HG02870 (cell line): Measurements from ENCODE around the gene ZSCAN20.

ENCODE experiments used
- ATAC-seq: cut with Tn5 transposase; IDR thresholded peaks from one replicate; pipeline ENCODE4 v1.9.1; 2021; ENCODE audit warnings: mild to moderate bottlenecking, moderate library complexity; ENCODE audit not compliant: unreplicated experiment

The ZSCAN20 gene

DNA sequence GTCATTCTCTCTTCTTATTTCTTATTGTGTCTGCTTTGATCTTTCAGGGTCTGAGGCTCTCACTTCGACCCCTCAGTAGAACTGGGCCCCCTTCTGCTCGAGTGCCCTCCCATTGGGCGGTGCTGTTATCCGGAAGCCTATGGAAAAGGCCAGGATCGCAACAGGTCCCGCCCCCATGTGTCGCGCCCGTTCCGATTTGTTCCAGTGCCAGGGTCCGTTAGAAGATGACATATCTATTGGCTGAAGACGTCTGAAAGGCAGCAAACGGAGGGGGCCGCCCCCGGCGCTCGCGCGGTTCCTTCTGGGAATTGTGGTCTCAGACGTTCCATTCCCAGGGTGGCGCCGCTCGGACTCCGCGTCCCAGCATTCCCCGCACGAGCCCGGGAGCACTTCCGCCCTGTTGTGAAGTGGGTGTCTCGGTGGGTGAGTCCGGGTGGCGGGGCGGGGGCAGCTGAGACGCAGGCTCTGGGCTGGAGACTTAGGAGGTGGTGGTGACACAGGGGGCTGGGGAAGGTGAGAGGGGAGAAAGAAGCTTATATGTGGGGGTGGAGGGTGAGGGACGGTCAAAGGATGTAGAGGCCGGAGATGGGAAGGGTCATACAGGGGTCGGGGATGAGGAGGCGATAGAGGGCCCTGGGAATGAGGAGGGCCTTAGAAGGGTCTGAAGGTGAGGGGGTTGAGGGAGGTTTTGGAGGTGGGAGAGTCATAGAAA lies at the start of gene ZSCAN20:
Gene ZSCAN20, plus strand, starts transcription at position 377 of the 712 bp plus-strand sequence. CDS start 6,644 bp downstream, outside the sequence.
- peak; percentile 84 for ATAC-seq

DNA sequence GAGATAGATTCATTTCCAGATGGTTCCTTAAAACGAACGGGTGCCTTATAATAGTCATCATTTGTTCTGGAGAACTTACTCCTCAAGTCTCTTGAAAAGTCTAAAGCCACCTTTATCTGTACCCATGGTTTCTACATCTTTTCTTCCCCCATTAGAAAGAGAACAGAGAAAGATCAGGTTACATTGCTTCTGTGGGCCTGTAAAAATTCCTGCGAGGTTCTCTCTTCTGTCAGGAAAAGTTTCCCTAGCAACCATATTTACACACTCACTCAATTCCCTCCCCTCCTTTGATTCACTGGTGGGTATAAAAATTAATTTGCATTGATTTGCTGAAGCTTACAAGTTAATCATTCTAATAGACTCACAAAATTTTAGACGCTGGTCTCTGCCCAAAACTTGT lies 48.2 kb upstream of the ZSCAN20 start:
- no peak for ATAC-seq

DNA sequence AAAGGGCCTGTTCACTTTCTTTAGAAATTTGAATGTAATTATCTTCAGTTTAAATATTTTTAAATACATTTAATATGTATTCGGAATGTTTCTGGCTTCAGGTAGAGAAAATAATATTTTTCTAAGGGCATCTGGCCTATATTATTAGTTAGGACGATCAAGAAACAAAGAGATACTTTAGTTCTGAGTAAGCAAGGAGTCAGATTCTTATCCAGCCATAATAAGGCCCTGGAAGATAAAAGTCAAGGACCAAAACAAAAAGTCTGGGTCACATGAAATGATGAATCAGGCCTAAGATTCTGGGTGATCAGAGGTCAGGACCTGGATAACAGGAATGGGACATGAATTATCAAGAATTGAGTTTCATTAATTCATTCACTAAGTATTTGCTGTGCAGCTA lies 47.8 kb upstream of the ZSCAN20 start:
- no peak for ATAC-seq

DNA sequence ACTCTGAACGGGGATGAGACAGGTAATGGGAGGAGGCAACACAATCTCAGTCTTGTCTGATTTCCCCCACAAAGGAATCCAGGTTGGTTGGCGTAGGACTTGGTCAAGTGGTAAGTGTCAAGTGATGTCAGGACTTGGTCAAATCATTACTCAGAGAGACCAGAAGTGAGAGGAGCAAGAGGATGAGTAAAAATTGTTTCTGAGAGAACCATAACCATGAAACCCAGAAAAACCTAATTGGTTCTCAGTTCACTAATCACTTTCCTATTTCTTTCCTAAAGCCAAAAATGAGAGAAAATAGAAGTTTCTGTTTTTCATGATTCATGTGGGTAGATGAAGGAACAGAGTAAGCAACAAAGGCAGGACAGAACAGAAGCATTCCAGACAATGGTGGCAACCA lies 46.5 kb upstream of the ZSCAN20 start:
- peak; percentile 70 for ATAC-seq

DNA sequence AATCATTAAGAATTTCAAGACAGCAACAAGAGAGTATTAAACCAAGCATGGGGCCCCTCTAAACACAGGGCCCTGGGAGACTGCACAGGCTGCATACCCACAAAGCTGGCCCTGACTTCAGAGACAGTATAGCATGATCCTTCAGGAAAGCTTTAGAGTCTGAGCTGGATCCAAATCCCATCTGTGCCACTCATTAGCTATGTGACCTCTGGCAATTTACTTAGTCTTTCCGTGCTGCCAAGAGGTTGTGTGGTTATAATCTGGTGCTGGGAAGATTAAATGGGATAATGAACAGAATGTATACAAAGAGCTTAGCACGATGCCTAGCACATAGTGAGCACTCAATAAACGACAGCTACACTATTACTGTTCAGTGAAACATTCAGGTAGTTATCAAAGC lies 45.5 kb upstream of the ZSCAN20 start:
- ATAC-seq = no peak

DNA sequence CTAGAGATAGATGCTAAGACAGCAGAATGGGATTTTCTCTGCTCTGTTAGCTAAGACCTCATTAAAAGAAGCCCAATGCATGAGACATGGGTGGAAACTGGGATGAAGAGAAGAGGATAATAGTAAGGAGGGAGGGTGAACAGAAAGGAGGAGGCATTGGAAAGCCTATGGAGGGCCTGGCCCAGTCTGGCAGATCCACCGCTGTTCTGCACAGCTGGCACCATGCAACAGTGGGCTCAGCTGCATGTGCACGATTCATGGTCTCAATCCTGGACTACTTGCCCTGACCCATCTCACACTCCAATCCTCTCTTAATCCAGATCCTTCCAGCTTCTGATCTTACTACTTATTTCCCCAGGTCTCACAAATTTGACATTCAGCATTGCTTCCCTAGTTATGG lies 43.8 kb upstream of the ZSCAN20 start:
- ATAC-seq = no peak

DNA sequence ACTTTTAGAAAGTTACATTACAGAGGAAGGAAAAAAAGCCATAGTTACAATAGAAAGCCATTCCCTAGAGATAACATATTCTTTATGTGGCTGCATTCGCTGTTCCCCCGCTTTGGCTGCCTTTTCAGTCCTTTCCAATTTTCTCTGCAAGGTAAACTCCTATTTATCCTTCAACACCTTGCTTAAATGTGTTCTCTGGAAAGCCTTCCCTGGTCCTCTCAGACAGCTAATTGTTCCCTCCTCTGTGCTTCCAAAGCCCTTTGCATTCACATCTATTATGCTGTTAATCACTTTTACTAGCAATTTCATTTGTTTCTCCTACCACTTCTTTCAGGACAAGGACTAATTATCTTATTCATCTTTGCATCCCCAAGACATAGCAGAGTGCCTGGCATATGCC lies 43.1 kb upstream of the ZSCAN20 start:
- no peak for ATAC-seq

DNA sequence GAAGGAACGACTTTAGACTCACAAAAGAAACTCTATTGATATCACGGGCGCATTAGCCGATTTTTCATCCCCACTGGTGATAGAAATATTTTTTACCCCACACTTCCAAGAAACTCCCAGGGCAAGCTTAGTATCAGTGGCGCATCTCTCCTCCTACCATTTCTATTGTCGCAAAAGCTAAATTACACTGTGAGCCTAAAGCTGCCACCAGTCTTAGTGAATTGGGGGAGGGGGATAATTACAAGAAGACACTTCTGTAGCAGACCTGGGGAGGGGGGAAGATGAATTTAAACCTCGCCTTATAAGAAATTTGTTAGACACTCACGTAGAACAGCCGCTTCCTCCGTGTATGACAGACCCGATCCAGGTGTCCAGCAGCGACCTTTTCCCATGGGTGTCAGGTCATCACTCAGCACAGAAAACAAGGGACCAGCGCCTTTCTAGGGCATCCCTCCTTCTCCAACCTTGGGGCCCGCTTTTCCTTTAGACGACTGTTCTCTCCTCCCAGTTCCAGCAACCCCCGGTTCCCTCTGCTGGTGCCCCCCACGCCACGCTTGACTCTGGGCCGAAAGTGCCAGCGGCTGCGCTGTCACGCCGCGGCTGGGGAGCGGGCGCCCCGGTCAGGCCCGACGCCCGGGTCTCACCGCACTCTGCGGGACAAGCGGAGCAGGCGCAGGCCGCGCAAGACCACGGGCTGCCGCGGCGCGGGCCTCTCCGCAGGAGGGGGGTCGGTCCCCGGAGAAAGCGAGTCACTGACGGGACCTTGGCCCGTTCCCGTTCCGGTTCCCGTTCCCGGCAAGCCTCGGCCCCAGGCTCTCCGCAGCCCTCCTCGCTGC lies 42.4 kb upstream of the ZSCAN20 start:
- ATAC-seq = no peak

DNA sequence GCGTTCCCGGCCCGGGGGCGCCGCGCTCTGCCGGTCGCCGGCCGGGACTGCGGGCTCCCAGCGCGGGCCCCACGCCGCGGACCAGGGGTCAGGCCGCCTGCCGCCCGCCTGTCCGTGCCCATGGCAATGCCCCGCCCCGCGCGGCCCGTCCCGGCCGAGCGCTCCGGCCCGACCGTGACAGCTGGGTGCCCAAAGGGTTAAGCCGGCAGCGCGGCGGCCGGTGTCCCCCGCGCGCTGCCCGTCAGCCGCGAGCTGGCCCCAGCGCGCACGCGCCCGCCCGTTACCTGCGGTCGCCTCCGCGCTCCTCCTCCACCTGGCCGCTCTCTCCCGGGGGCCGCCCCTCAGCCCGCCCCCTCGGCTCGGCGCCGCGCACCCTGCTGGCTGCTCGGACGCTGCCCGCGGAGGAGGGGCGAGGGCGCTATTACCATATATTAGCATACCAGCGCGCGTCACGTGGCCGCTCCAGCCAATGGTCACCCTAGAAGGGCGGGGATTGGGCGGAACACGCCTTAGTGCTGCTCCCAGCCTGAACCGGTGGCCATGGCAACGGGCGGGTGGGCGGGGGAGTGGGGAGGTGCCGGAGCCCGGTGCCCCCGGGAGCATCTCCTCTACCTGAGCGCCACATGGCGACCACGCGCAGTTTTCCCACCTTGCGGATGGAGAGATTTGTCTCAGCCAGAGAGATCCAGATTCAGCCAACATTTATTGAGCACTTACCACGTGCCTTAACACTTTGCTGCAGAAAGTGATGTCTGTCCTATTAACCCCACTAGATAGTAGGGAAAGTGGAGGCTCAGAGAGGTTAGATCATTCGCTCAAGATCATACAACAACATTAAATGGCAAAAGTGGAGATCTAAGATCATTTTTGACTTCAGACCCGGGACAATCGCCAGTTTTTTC lies 41.5 kb upstream of the ZSCAN20 start, which contains the start of gene PHC2:
Gene PHC2, minus strand, starts transcription at position 404 of the 902 bp plus-strand sequence. CDS start 55,556 bp downstream, outside the sequence.
- peak; percentile 86 for ATAC-seq

DNA sequence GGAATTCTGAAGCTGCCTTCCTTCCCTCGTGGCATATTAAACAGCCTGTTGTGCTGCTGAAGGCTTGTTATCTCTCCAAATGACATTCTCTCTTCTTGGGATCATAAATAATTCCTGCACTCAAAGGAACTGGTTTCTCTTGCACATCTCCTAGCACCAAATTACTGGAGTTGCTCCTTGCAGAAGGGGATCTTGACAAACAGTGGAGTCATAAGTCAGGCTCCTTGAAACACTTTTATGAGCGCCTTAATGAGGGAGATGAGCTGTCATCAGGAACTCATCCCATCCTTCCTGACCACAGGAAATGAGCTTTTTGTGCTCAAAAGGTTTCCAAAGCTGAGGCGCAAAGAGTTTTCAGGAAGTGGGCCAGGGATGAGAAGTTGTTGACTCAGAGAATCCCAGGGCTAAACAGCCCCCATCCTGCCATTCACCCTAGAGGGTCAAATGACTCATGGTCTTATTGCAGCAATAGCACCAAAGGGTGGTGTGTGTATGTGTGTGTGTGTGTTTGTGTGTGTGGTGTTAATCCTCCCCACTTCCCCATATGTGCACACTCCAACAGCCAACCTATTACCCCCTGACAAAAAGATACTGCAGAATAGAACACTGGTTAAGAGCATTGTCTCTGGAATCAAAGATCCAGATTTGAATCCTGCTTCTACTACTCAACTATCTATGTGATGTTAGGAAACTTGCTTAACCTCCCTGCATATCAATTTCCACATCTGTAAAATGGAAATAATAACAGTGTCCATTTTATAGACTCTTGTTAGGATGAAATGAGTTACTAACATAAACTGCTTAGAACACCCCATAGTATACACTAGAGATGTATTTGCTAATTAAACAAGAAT lies 38.7 kb upstream of the ZSCAN20 start:
- no peak for ATAC-seq

DNA sequence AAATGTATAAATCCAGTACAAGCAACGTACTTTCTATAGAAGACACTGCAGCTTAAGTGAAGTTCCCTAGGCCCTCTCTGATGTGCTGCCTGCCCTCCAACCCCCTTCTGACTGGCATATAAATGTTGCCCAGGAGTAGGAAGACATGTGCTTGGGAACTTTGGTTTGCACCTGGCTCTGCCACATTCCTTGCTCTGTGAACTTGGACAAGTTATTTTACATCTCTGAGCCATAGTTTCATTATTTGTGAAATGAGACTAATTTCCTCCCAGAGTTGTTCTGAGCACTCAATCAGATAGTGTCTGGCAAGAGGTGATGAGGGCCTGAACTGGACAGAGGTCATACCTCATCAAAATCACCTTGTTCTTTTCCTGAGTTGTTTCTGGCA lies 38.1 kb upstream of the ZSCAN20 start:
- ATAC-seq = no peak

DNA sequence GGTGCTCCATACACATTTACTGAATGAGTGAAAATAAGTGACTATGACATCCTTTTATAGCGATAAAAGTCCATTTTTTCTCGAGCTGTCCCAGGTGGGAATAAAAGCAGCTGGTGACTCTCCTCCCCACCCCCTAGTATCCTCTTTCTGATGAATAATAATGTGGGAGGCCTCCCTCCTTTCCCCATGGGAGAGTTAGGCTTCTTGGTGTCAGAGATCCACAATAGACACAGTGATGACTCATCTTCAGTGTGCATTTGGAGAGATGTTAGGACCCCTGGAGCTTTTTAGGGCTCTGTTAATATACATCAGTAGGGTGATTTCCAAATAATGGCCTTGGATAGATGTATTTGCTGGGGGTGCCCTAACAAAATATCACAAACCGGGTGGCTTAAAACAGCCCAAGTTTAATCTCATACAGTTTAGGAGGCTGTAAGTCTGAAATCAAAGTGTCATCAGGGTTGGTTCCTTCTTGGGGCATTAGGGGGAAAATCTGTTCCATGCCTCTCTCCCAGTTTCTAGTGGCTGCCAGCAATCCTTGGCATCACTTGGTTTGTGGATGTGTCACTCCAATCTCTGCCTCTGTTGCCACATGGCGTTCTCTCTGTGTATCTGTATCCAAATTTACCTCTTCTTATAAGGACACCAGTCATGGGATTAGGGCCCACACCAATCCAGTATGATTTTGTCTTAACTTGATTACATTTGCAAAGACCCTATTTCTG lies 37.2 kb upstream of the ZSCAN20 start:
- no peak for ATAC-seq

DNA sequence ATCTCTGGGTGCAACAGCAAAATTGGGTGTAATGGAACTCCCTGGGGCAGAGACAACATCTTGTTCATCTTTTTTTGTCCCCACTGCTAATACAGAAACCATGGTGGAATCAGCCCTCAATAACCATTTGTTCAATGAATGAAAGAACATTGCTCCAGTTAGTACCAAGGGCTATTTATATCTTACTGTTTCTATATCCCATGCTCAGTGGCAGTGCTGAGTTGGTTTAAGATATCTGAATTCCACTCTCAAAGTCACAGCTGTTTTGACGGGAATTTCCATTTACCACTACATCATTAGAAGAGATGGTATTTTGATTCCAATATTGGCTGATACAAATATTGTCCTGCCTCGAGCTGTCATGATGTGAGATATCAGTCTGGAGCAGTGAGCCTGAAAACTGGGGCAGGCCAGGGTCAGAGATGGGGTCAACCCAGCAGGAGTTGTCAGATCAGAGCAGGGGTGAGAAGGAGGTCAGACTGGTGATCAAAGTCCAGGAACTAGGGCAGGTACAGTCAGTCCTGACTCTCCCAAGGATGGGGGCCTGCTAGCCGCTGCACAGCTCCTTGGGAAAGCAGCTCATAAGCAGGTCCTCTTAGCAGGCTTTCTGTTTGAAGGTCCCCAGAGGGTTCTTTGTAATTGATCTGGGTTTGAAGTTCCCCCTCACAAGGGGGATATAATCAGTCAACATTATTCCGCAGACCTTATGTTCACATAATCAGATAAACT lies 35.7 kb upstream of the ZSCAN20 start:
- ATAC-seq = no peak

DNA sequence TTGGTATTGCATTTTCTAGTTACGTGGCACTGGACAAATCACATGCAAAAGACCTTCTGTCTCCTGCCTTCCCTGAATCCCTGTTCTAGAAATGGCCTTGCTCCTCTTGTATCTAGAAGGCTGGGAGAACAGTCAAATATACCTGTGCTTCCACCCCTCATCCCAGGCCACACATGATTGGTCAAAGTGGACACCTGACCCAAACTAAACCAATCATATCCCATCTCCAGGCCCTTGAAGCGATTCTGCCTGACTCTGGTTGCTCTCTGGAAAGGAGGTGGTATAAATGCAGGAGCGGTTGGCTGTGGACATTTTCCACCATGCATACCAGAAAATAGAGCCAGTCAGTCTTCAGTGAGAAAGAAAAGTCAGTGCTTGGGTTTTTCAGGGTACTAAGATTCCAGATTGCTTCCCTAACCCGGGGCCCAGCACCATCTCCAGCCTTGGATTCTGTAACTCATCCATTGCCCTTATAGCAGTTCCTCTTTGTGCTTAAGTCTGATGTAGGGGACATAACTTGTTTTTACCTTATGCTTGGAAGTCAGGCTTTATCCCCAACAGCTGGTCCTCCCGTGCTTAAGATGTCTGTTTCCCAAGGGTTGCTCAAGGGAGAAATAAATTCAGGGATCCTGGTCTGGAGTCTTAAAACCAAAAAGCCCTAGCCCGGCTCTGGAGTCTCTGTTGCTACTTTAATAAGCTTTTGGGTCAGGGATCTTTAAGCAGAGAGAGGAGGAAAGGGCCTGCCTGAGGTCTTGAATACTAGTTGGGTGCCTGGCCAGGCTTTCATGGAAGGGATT lies 33.9 kb upstream of the ZSCAN20 start:
- no peak for ATAC-seq

DNA sequence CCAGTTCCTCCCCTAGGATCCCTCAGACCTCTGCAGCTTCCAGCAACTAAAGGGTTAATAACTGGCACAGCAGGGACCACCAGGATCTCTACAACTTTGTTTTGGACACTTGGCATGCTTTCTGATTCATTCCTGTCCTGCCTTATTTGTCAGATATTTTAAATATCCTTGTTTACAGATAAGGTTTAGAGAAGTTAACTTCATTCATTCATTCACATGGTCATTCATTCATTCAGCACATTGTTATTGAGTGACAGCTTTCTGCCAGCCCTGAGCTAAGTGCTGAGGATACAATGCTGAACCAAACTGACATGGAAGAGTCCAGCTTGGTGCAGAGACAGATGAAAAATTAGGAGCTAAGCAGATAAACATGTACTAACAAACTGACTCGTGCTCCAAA lies 32.8 kb upstream of the ZSCAN20 start:
- ATAC-seq = no peak

DNA sequence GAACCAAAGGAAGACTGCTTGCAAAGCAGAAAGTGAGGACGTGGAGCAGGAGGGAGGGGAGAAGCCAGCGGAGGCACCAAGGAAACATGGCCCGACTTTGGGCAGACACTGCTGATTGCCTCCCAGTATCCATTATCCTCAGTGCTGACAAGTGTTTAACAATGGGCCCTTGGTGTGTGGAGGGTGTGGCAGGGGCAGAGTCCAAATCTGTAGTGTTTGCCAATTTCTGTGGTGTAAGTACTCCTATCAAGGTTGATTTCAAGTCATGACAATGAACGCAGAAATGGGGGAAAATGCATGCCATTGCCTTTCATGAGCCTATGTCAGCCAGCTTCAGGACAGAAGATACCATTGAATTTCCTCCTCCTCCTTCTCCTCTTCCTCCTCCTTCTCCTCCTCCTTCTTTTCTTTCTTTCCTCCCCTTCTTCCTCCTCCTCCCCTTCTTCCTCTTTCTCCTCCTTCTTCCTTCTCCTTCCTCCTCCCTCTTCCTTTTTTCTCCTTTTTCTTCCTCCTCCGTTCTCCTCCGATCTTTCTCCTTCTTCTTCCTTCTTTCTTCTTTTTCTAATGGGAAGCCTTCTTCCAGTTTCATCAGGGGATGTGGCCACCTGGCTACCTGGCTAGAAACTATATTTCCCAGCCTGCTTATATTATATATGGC lies 31.2 kb upstream of the ZSCAN20 start:
- ATAC-seq = no peak

DNA sequence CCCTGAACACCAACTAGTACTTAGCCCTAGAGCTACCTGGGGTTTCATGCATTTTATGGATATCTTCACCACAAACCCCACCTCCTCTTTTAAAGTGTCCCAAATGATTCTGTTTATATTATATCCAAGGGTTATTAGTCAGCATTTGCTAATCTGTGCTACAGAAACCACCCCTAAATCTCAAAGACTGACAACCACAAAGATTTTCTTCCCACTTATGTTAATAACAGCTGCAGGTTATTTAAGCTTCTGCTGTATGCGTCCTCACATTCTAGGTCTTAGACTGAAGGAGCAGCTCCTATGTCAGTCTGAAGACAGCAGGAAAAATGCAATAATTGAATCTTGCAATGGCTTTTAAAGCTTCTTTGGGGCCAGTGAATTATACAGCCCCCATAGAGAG lies 30.3 kb upstream of the ZSCAN20 start:
- ATAC-seq = no peak
